Brain pericyte (primary cell): ENCODE results near the gene B4GALT5.

ENCODE experiments used
- DNase-seq: peaks from one replicate; pipeline ENCODE4 v3.0.0-alpha.2; 2012; ENCODE audit warnings: low read depth, low spot score

Gene B4GALT5

DNA sequence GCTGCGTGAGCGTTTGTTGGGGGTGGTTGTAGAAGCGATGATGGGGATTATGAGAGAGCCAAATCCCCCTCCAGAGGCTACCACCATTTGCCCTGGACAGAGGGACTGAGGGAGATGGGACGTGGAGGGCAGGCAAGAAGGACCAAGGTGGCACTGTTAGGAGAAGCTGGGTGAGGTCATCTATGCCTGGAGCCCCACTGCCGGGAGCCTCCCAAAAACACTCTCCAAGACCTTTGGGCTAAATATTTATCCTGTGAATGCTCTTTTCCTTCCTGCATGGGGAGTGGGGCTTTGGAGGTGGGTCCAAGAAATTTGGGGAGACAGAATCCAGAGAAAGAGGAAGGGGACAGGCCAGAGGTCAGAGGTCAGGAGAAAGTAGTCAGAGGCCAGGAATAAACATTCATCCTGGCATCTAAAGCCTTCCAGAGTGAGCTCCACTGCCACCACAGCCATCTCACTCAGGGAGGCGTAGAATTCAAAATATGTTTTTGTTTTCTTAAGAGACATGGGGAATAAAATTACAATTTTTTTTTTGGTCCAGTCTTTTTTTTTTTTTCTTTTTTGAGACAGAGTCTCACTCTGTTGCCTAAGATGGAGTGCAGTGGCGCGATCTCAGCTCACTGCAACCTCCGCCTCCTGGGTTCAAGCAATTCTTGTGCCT lies 128.0 kb downstream of the B4GALT5 start:
- DNase-seq, result no peak

DNA sequence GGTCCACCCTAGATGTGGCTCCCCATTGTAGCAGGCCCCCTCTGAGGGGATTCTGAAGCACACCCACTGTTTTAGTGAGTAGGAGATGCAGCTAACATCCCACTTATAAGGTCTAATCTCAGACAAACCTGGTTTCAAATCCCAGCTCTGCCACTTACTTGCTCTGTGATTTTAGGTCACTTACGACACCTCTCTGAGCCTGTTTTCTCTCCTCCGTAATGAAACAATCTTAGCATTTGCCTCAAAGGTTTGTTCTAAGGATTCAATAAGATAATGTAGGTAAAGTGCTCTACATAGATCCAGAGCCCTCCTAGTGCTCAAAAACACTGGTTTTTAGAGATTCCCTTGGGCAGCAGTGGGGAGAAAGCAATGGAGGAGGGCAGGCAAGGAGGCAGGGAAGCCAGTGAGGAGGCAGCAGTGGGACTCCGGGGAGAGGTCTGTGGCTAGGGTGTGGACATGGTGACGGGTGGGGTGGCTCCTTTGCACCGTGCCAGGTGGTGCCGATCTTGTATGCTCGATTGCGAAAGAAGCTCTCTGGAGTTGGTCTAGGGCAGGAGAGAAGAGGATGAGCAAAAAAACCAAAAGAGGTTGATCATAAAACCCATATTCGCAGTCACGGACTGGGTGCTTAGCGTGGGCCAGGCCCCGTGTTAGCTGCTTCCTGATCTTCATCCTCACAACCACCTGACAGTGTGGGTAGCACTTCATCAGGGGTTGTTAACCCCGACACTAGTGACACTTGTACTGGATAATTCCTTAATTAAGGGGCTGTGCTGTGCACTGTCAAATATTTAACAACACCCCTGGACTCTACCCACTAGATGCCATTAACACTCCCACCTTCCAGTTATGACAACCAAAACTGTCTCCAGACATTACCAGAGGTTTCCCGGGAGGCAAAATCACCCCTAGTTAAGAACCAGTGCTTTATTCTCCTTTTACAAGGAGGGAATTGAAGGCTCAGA lies 129.0 kb downstream of the B4GALT5 start:
- no peak for DNase-seq

DNA sequence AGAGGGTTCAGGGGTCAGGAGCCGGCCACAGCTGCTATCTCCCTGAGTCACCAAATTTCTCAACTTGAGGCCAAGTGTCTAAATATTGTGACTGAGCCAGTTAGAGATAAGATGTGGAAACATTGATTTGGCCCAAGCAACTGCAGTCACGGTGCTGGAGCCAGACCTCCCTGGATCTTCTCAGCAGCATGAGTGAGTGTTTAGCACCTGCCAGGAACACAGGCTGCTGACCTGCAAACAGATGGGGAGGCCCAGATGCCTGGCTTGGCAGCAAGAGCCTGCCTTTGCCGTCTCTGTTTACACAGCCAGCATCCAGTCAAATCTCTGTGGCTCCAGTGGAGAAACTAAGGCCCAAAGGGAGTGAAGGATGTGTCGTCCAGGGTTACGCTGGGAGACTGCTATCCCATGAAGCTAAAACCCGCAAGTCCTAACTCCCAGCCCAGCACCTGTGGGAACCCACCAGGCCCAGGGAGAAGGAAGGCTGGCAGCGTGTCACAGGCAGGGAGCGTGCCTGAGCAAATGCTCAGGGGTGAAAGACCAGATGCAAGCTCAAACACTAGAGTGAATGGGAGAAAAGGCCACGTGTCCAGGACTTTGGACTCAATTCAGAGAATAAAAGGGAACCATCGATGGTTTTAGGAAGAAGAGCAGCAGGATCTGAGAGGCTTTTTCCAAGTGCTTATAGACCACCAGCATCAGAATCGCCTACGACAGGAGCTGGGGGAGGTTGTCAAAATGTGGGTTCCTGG lies 129.8 kb downstream of the B4GALT5 start:
- DNase-seq, result no peak

DNA sequence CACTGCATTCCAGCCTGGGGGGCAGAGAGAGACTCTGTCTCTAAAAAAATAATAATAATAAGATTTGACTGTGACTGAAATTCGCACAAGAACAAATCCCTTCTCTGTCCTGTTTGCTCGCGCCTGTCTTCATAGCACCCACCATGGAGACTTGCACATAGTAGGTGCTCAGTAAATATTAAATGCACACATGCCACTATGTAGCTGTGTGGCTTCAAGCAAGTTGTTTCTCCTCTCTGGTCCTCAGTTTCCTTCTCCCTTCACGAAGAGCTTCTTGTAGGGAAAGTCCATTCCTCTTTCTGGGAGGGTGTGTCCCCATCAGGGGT lies 130.4 kb downstream of the B4GALT5 start:
- DNase-seq, result no peak
